Neutrophil (primary cell): ENCODE data around the gene TUBGCP6.

ENCODE experiments used
- H3K27ac ChIP-seq: fragments of 200-600 bp; sonication (generic); 2 replicates; pipeline ENCODE4 v1.5.1; 2016; ENCODE audit warnings: mild to moderate bottlenecking, moderate library complexity
- H3K27me3 ChIP-seq: fragments of 200-600 bp; sonication (generic); 2 replicates; pipeline ENCODE4 v1.6.0; 2016; ENCODE audit warnings: mild to moderate bottlenecking
- H3K36me3 ChIP-seq: fragments of 200-600 bp; sonication (generic); 2 replicates; pipeline ENCODE4 v1.5.1; 2017
- H3K4me1 ChIP-seq, 2 experiments: fragments of 200-600 bp in 1 of 2; sonication (generic) in 1 of 2; 1 replicate in 1 of 2; 2 replicates in 1 of 2; pipeline versions ENCODE4 v1.5.1 to v1.6.1; 2013 to 2016; ENCODE audit warnings: low read depth in 1 of 2, low read length in 1 of 2, mild to moderate bottlenecking in 1 of 2, moderate library complexity in 1 of 2; ENCODE audit not compliant: control insufficient read depth in 1 of 2, insufficient read depth in 1 of 2
- H3K4me3 ChIP-seq, 2 experiments: fragments of 200-600 bp in 1 of 2; sonication (generic) in 1 of 2; 1 replicate in 1 of 2; 2 replicates in 1 of 2; pipeline ENCODE4 v1.5.1; 2013 to 2016; ENCODE audit warnings: low read depth in 1 of 2, low read length in 1 of 2, mild to moderate bottlenecking in 1 of 2, moderate library complexity in 1 of 2
- H3K9me3 ChIP-seq: fragments of 200-600 bp; sonication (generic); 2 replicates; pipeline ENCODE4 v1.5.1; 2016
- TF ChIP-seq, protein P1 (sequence below): fragments of 200-600 bp; sonication (generic); IDR thresholded peaks from 2 replicates; pipeline ENCODE4 v1.5.1; 2016; ENCODE audit warnings: antibody characterized with exemption

The TUBGCP6 gene

DNA sequence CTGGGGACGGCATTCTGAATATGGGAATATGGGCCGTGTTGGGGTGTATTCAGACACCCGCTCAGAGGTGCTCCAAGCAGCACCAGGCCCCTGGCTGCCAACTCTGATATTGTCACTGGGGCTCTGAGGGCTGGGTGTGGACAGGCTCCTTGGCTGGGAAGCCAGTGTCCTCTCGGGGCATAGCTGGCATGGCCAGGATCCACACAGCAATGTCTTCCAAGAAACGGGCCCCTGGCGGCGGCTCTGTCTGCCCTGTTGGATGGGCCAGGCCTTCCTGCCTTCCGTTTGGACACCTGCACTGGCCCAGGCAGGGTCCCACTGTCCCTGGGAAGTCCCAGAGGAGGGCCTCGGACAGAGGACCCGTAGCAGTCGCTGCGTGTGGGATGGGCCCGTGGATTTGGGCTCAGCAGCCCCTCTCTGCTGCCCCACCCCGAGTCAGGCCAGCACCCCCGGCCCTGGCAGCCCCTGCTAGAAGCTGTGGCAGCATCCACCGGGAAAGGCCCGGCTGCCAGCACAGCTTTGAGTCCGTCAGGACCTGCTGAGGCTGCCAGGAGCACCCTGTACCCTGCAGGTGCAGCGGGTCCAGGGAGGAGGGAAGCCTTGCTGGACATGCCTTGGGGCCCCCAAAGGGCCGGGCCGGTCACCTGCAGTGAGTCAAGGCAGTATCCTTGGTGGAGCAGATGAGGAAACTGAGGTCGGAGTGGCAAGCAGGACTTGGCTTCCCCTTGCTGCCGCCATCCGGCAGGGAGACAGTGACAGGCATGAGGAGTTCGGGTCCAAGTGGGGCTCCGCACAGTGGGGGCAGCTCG, 70.2 kb downstream of the TUBGCP6 start:
- Histone ChIP-seq H3K4me1 (peaks cover 23 to 35% of the 10 kb centered on the region in 2 experiments), H3K27me3 (peaks cover 69% of the 10 kb centered on the region), H3K4me3 (no peak overlapping the region), H3K27ac (no peak overlapping the region), H3K9me3 (no peaks in the 10 kb centered on the region), H3K36me3 (peaks cover 21% of the 10 kb centered on the region)
- TF ChIP-seq, protein P1, sequence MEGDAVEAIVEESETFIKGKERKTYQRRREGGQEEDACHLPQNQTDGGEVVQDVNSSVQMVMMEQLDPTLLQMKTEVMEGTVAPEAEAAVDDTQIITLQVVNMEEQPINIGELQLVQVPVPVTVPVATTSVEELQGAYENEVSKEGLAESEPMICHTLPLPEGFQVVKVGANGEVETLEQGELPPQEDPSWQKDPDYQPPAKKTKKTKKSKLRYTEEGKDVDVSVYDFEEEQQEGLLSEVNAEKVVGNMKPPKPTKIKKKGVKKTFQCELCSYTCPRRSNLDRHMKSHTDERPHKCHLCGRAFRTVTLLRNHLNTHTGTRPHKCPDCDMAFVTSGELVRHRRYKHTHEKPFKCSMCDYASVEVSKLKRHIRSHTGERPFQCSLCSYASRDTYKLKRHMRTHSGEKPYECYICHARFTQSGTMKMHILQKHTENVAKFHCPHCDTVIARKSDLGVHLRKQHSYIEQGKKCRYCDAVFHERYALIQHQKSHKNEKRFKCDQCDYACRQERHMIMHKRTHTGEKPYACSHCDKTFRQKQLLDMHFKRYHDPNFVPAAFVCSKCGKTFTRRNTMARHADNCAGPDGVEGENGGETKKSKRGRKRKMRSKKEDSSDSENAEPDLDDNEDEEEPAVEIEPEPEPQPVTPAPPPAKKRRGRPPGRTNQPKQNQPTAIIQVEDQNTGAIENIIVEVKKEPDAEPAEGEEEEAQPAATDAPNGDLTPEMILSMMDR: no peak

GRCh38 chr22:50173983-50174355, 70.9 kb downstream of the TUBGCP6 start:
- Histone ChIP-seq H3K4me3 (no peak overlapping the region), H3K4me1 (peaks cover 23 to 40% of the 10 kb centered on the region in 2 experiments), H3K36me3 (peaks cover 15% of the 10 kb centered on the region), H3K9me3 (no peaks in the 10 kb centered on the region), H3K27ac (no peak overlapping the region), H3K27me3 (peaks cover 69% of the 10 kb centered on the region)
- TF ChIP-seq, protein P1: no peak

- TF ChIP-seq, protein P1: no peak
- Histone ChIP-seq H3K9me3 (no peaks in the 10 kb centered on the region), H3K27me3 (peaks cover 69% of the 10 kb centered on the region), H3K27ac (peak overlapping the region; percentile 62), H3K36me3 (peaks cover 13% of the 10 kb centered on the region), H3K4me3 (peak overlapping the region; percentile 17 to 44), H3K4me1 (peaks cover 23 to 40% of the 10 kb centered on the region in 2 experiments)
These were observed 71.4 kb downstream of the TUBGCP6 start for GRCh38 chr22:50173311-50173982.

GRCh38 chr22:50171965-50172421, 72.8 kb downstream of the TUBGCP6 start:
- Histone ChIP-seq H3K36me3 (peaks cover 1% of the 10 kb centered on the region), H3K27ac (peak overlapping the region; percentile 48), H3K27me3 (peaks cover 69% of the 10 kb centered on the region), H3K4me1 (peaks cover 23 to 40% of the 10 kb centered on the region in 2 experiments), H3K9me3 (no peaks in the 10 kb centered on the region), H3K4me3 (peak overlapping the region; percentile 64 to 67)
- TF ChIP-seq, protein P1: no peak

DNA sequence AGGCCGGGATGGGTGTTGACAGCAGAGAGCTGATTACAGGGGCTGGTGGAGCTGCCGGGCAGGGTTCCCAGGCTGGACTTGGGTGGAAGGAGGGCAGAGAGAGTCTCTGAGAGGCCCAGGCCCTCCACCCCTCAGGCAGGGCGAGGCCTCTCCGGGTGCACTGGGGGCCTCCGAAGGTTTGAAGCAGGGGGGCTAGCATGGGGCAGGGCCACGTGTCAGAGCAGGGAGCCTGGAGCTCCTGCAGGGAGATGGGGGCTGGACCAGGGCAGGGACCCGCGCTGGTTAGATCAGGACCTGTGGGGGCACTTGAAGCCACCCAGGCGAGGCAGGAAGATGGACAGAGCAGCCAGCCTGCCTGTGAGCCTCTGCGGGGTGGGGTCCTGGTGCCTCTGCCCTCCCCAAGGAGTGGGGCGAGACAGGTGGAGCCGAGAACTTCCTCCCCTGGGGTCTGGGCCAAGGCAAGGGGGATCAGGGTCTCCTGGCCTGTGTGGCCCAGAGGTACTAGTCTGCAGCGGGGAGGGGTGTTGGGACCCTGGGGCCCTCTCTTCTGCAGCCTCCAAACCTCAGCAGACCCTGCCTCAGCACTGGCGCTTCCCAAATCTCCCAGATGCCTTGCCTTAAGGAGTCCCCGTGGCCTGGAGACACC, 73.4 kb downstream of the TUBGCP6 start:
- TF ChIP-seq, protein P1: no peak
- Histone ChIP-seq H3K9me3 (no peaks in the 10 kb centered on the region), H3K27me3 (peaks cover 69% of the 10 kb centered on the region), H3K4me3 (peak overlapping the region; percentile 64 to 67), H3K36me3 (no peaks in the 10 kb centered on the region), H3K4me1 (peaks cover 23 to 40% of the 10 kb centered on the region in 2 experiments), H3K27ac (peak overlapping the region; percentile 51)
